NK-92 treated with Interleukin-12 subunit alpha and Interleukin-12 subunit beta, amount 100 ng/mL, for 24 hours (cell line): ENCODE results near the gene GLT8D1.
A peak's percentile ranks its signal among the peaks of the same experiment; 100 is the strongest.
"Not testable (repeated sequence)": the region's sequence is repeated elsewhere in the genome, so short reads cannot be mapped to it uniquely, and the experiment has no call there.

Experiments used
- DNase-seq: peaks from one replicate; lab custom pipeline; 2025; lab: John Stamatoyannopoulos, UW

Gene GLT8D1

GRCh38 chr3:52705688-52706686 lies at the start of gene GLT8D1, which contains the start of gene SPCS1:
TSS of gene GLT8D1 (minus strand) at chr3:52705791. CDS start at chr3:52700460, 5,331 bp downstream.
TSS of gene SPCS1 (plus strand) at chr3:52706106. CDS start at chr3:52706247, 141 bp downstream.
- DNase-seq: peak; percentile 74

GRCh38 chr3:52754373-52754772 lies 48.8 kb upstream of the GLT8D1 start:
- no peak for DNase-seq

GRCh38 chr3:52752045-52752660 lies 46.6 kb upstream of the GLT8D1 start:
- DNase-seq: no peak

- DNase-seq: no peak
These were observed 38.1 kb upstream of the GLT8D1 start for GRCh38 chr3:52743721-52744120.

- no peak for DNase-seq
These were observed 37.6 kb upstream of the GLT8D1 start for GRCh38 chr3:52743152-52743551.

GRCh38 chr3:52742418-52743041 lies 36.9 kb upstream of the GLT8D1 start:
- DNase-seq: no peak

- no peak for DNase-seq
These were observed 34.1 kb upstream of the GLT8D1 start for GRCh38 chr3:52739730-52740129.

- DNase-seq: no peak
These were observed 27.8 kb upstream of the GLT8D1 start for GRCh38 chr3:52733256-52733891.

GRCh38 chr3:52731590-52731989 lies 26.0 kb upstream of the GLT8D1 start:
- no peak for DNase-seq

GRCh38 chr3:52730681-52731080 lies 25.1 kb upstream of the GLT8D1 start:
- DNase-seq: no peak

- DNase-seq: not testable (repeated sequence)
These were observed 23.2 kb upstream of the GLT8D1 start for GRCh38 chr3:52728753-52729152.

GRCh38 chr3:52724511-52724910 lies 18.9 kb upstream of the GLT8D1 start:
- no peak for DNase-seq

GRCh38 chr3:52723935-52724334 lies 18.3 kb upstream of the GLT8D1 start:
- DNase-seq: no peak

- DNase-seq: no peak
These were observed 16.9 kb upstream of the GLT8D1 start for GRCh38 chr3:52722491-52722890.

GRCh38 chr3:52721730-52722008 lies 16.1 kb upstream of the GLT8D1 start:
- DNase-seq: no peak

GRCh38 chr3:52721002-52721729 lies 15.6 kb upstream of the GLT8D1 start:
- no peak for DNase-seq

GRCh38 chr3:52719618-52720017 lies 14.0 kb upstream of the GLT8D1 start:
- no peak for DNase-seq

GRCh38 chr3:52715714-52716305 lies 10.2 kb upstream of the GLT8D1 start:
- DNase-seq: no peak

- DNase-seq: no peak
These were observed 9.0 kb upstream of the GLT8D1 start for GRCh38 chr3:52714335-52715302.
